ENCODE data around the gene ANGEL1.

GRCh38 chr14:76834241-76834661 lies 21.6 kb upstream of the ANGEL1 start:
- TF ChIP-seq CTCF (IDR thresholded peaks at IDR 0.05) (no peak), POLR2A (IDR thresholded peaks at IDR 0.05; ENCODE audit: low read depth) (no peak)
